Coronary artery (tissue), 2 donors: ENCODE results near the gene GCM1.

Experiments
- DNase-seq: peaks from one replicate; pipeline ENCODE4 v3.0.0-alpha.2; 2017; ENCODE audit warnings: low spot score
- H3K27ac ChIP-seq, 2 donors: fragments of 200-600 bp; sonication (generic); one replicate each; pipeline ENCODE4 v1.5.1; 2016 to 2019
- H3K4me3 ChIP-seq: fragments of 200-600 bp; sonication (generic); 2 replicates; pipeline ENCODE4 v1.5.1; 2016; ENCODE audit warnings: mild to moderate bottlenecking, moderate library complexity
- CTCF ChIP-seq: fragments of 200-600 bp; sonication (generic); IDR thresholded peaks from one replicate; pipeline ENCODE4 v1.5.1; 2019; ENCODE audit warnings: antibody characterized with exemption

The GCM1 gene

GRCh38 chr6:53148684-53149083, at the start of gene GCM1:
Gene GCM1 (minus strand): TSS chr6:53148841. CDS start chr6:53145632, 3,209 bp downstream.
- DNase-seq, result no peak

GRCh38 chr6:53197553-53197952, 48.9 kb upstream of the GCM1 start:
- no peak for TF ChIP-seq CTCF
- DNase-seq, result no peak
- no peak overlapping the region for H3K4me3 ChIP-seq
- H3K27ac ChIP-seq, result no peak overlapping the region

More at GRCh38 chr6:53148684-53149083, at the start of gene GCM1:
- Histone ChIP-seq H3K4me3 (no peak within 1 kb of the TSS), H3K27ac (no peak within 1 kb of the TSS)
- TF ChIP-seq CTCF, result no peak

- TF ChIP-seq CTCF, result no peak
- Histone ChIP-seq H3K4me3 (no peak overlapping the region), H3K27ac (no peak overlapping the region)
- no peak for DNase-seq
Measured at GRCh38 chr6:53195048-53195447, 46.4 kb upstream of the GCM1 start.

GRCh38 chr6:53192682-53193188, 44.1 kb upstream of the GCM1 start:
- no peak for TF ChIP-seq CTCF
- Histone ChIP-seq H3K4me3 (no peak overlapping the region), H3K27ac (no peak overlapping the region)
- no peak for DNase-seq

- H3K4me3 ChIP-seq, result no peak overlapping the region
- no peak for TF ChIP-seq CTCF
- DNase-seq, result no peak
- no peak overlapping the region for H3K27ac ChIP-seq
Measured at GRCh38 chr6:53189554-53189953, 40.9 kb upstream of the GCM1 start.

GRCh38 chr6:53188833-53189232, 40.2 kb upstream of the GCM1 start:
- TF ChIP-seq CTCF, result no peak
- Histone ChIP-seq H3K27ac (no peak overlapping the region), H3K4me3 (no peak overlapping the region)
- no peak for DNase-seq

GRCh38 chr6:53180678-53181077, 32.0 kb upstream of the GCM1 start:
- Histone ChIP-seq H3K27ac (no peak overlapping the region), H3K4me3 (no peak overlapping the region)
- TF ChIP-seq CTCF, result no peak
- DNase-seq, result no peak
